Loucy (cell line): Measurements from ENCODE around the gene IL22RA2.

Experiments
- H2AFZ ChIP-seq: fragments of 200-600 bp; sonication (generic); 2 replicates; pipeline ENCODE4 v1.6.0; 2016; ENCODE audit warnings: antibody characterized with exemption, mild to moderate bottlenecking, low read length, moderate library complexity
- H3F3A ChIP-seq: fragments of 200-600 bp; 2 replicates; pipeline ENCODE4 v1.6.0; 2016; ENCODE audit warnings: antibody characterized with exemption, low read depth, mild to moderate bottlenecking
- H3K27me3 ChIP-seq: fragments of 200-600 bp; sonication (generic); 2 replicates; pipeline ENCODE4 v1.6.1; 2014; ENCODE audit warnings: low read length, mild to moderate bottlenecking; ENCODE audit not compliant: insufficient read depth, poor library complexity, severe bottlenecking
- H3K36me3 ChIP-seq: fragments of 200-600 bp; sonication (generic); 2 replicates; pipeline ENCODE4 v1.6.1; 2016; ENCODE audit warnings: low read length; ENCODE audit not compliant: insufficient read depth
- H3K4me1 ChIP-seq: fragments of 200-600 bp; sonication (generic); 2 replicates; pipeline ENCODE4 v1.5.1; 2014; ENCODE audit warnings: low read length, mild to moderate bottlenecking; ENCODE audit not compliant: insufficient read depth, poor library complexity, severe bottlenecking
- H3K4me2 ChIP-seq: fragments of 200-600 bp; sonication (generic); 2 replicates; pipeline ENCODE4 v1.6.0; 2014; ENCODE audit warnings: antibody characterized with exemption, low read length, low read depth, mild to moderate bottlenecking; ENCODE audit not compliant: poor library complexity, severe bottlenecking
- H3K4me3 ChIP-seq: fragments of 200-600 bp; sonication (generic); 2 replicates; pipeline ENCODE4 v1.5.1; 2014; ENCODE audit warnings: low read length, mild to moderate bottlenecking, mixed read lengths; ENCODE audit not compliant: poor library complexity, severe bottlenecking
- H3K79me2 ChIP-seq: fragments of 200-600 bp; sonication (generic); 2 replicates; pipeline ENCODE4 v1.6.1; 2014; ENCODE audit warnings: low read length; ENCODE audit not compliant: insufficient read depth
- H3K9ac ChIP-seq: fragments of 200-600 bp; sonication (generic); 2 replicates; pipeline ENCODE4 v1.6.0; 2014; ENCODE audit warnings: mild to moderate bottlenecking, low read depth, low read length, moderate library complexity; ENCODE audit not compliant: poor library complexity, severe bottlenecking
- H3K9me2 ChIP-seq: fragments of 200-600 bp; sonication (generic); replicated peaks from 2 replicates; pipeline ENCODE4 v1.6.1; 2016; ENCODE audit warnings: low read depth, low read length, mixed read lengths
- H3K9me3 ChIP-seq: fragments of 200-600 bp; sonication (generic); 2 replicates; pipeline ENCODE4 v1.6.1; 2014; ENCODE audit warnings: mild to moderate bottlenecking, antibody characterized with exemption, low read length, low read depth; ENCODE audit not compliant: insufficient read depth
- H4K20me1 ChIP-seq: fragments of 200-600 bp; sonication (generic); 2 replicates; pipeline ENCODE4 v1.6.0; 2014; ENCODE audit warnings: antibody characterized with exemption, low read length, mild to moderate bottlenecking; ENCODE audit not compliant: insufficient read depth, poor library complexity, severe bottlenecking
- EZH2phosphoT487 ChIP-seq: fragments of 200-600 bp; IDR thresholded peaks from 2 replicates; pipeline ENCODE4 v1.6.1; 2018; ENCODE audit warnings: antibody characterized with exemption, mild to moderate bottlenecking, moderate library complexity, borderline replicate concordance
- TF ChIP-seq, protein P1 (sequence below): fragments of 200-600 bp; sonication (generic); conservative IDR thresholded peaks from 2 replicates; pipeline ENCODE4 v1.5.1; 2014; ENCODE audit warnings: mild to moderate bottlenecking, antibody characterized with exemption, low read length

Gene IL22RA2

DNA sequence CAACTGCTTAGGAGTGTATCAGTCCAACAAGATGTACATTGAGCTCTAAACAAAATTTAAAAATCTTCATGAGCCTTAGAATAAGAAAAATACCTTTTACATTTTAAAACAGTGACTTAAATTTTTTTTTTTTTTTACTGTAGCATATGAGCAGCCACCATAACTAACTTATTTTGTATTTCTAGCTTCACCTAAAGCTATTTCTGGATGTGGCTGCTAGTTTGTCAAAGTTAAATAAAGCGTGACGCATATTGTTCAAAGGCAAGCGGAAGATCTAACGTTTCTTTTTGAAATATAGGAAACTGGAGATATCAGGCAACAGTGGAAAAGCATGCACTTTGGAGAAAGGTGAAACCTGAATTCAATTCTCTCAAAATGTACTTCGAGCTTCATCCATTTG lies 3.3 kb upstream of the IL22RA2 start:
- H3K4me1 ChIP-seq, result no peaks in the 10 kb centered on the region

DNA sequence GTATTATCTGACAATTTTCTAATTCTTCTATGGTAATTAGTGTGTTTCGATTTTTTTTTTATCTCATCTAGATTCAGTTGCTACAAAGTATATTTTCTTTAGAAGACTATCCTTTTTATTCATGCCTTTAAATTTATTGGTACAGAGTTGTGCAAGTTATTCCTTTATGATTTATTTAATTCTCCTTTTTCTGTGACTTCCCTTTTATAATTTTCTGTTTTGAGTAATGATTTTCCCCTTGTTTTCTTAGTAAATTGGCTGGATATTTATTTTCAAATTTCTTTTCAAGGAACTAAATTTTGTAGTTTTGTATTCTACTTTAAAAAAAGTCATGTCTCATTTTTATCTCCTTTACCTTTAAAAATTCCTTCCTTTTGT lies 2.4 kb upstream of the IL22RA2 start:
- Histone ChIP-seq H3K36me3 (no peaks in the 10 kb centered on the region), H3K4me1 (no peaks in the 10 kb centered on the region), H3F3A (no peaks in the 10 kb centered on the region), H3K9me3 (no peaks in the 10 kb centered on the region), H3K79me2 (no peaks in the 10 kb centered on the region), H4K20me1 (no peaks in the 10 kb centered on the region), H3K27me3 (peaks cover 16% of the 10 kb centered on the region), H3K9me2 (no peaks in the 10 kb centered on the region), H3K4me2 (no peak overlapping the region), H2AFZ (no peak overlapping the region), H3K9ac (no peak overlapping the region), H3K4me3 (no peak overlapping the region)
- TF ChIP-seq EZH2phosphoT487, result no peak
- TF ChIP-seq, protein P1, sequence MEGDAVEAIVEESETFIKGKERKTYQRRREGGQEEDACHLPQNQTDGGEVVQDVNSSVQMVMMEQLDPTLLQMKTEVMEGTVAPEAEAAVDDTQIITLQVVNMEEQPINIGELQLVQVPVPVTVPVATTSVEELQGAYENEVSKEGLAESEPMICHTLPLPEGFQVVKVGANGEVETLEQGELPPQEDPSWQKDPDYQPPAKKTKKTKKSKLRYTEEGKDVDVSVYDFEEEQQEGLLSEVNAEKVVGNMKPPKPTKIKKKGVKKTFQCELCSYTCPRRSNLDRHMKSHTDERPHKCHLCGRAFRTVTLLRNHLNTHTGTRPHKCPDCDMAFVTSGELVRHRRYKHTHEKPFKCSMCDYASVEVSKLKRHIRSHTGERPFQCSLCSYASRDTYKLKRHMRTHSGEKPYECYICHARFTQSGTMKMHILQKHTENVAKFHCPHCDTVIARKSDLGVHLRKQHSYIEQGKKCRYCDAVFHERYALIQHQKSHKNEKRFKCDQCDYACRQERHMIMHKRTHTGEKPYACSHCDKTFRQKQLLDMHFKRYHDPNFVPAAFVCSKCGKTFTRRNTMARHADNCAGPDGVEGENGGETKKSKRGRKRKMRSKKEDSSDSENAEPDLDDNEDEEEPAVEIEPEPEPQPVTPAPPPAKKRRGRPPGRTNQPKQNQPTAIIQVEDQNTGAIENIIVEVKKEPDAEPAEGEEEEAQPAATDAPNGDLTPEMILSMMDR, result no peak

More for the DNA sequence above, 3.3 kb upstream of the IL22RA2 start:
- no peak overlapping the region for H2AFZ ChIP-seq
- H3K9ac ChIP-seq, result no peak overlapping the region
- no peak overlapping the region for H3K4me2 ChIP-seq
- H3K27me3 ChIP-seq, result peaks cover 16% of the 10 kb centered on the region
- H3K9me2 ChIP-seq, result no peaks in the 10 kb centered on the region
- H3K9me3 ChIP-seq, result no peaks in the 10 kb centered on the region; the same call in 1 of the 2 replicates
- no peaks in the 10 kb centered on the region for H4K20me1 ChIP-seq
- no peaks in the 10 kb centered on the region for H3K36me3 ChIP-seq
- H3K79me2 ChIP-seq, result no peaks in the 10 kb centered on the region
- H3F3A ChIP-seq, result no peaks in the 10 kb centered on the region
- no peak overlapping the region for H3K4me3 ChIP-seq
- no peak for TF ChIP-seq EZH2phosphoT487
- TF ChIP-seq, protein P1, result no peak

DNA sequence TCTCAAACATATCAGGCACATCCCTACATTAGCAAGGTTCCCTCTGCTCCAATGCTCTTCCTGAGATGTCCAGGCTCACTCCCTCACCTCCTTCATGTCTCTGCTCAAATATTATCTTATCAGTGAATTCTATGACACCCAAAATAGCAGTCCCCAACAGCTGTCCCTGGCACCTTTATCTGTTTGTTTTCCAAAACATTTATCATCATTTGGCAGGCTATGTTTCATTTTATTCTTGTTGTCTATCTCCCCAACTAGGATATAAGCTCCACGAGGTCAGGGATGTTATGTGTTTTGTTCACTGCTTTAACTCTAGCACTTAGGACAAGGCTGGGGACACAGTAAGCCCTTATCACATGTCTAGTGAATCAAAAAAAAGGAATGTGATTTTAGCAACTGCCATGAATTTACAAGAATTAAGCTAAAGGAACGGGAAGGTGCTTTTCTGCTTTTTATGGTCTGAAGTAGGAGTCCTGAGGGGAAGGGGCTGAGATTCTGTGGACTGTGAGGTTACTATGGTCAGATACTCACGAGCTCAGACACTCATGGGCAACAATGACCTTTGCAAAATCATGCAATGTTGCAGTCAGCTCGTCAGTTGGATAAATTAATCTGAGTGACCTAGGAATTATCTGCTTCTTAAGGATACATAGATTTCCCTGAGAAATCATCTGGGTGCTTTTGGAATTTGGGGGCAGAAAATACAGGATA lies 1.9 kb upstream of the IL22RA2 start:
- H3K79me2 ChIP-seq, result no peaks in the 10 kb centered on the region
- H4K20me1 ChIP-seq, result no peaks in the 10 kb centered on the region
- H3K36me3 ChIP-seq, result no peaks in the 10 kb centered on the region
- peaks cover 16% of the 10 kb centered on the region for H3K27me3 ChIP-seq
- H3K9ac ChIP-seq, result no peak overlapping the region
- H3K4me3 ChIP-seq, result no peak overlapping the region
- no peaks in the 10 kb centered on the region for H3F3A ChIP-seq
- TF ChIP-seq, protein P1, result no peak
- no peak for TF ChIP-seq EZH2phosphoT487
- no peak overlapping the region for H2AFZ ChIP-seq
- H3K9me3 ChIP-seq, result no peaks in the 10 kb centered on the region
- no peaks in the 10 kb centered on the region for H3K9me2 ChIP-seq
- no peak overlapping the region for H3K4me2 ChIP-seq
- no peaks in the 10 kb centered on the region for H3K4me1 ChIP-seq
